Embryonic facial prominence (tissue), 1 donor: ENCODE measurements around the gene EFCC1.

Source experiments
- DNase-seq: peaks from one replicate; pipeline ENCODE4 v3.0.0-alpha.2; 2016; ENCODE audit errors: extremely low spot score

EFCC1 gene

DNA sequence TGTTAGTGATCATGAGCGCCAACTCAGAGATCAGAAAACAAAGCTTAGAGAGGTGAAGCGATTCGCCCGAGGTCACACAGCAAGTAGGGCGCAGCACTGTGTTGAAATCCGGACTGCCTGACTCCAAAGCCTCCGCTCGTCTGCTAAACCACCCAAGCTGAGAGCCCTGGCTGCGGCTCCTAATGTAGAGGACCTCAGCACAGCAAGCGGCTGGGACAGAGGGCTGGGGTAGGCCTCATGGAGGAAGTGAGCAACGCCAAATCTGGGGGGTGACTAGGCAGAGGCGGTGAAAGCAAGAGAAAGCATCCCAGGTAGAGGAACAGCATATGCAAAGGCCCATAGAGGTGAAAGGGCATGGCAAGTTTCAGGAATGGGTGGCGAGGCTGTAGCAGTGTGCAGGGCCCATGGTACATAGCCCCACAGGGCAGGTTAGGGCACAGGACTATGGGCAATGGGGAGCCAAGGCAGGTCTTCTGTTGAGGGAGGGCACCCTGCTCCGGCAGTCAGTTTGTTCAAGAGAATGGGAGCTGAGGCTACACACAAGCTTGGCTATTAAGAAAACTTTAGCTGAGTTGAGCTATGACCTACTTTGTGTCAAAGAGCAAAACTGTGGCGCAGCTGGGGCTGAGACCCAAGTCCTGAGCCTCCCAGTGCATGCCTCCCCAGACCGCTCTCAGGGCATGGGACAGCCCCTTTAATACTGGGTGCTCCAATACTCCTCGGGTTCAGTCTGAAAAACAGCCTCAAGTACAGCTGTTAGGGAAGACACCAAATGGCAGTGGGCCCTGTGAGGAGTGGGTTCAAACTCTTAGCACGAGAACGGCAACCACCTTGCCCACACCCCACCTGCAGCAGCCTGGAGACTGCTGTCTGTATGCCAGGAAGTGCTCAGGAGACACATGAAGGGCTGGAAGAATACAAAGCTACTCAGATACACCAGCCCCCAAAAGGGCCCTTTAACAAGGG, 6.2 kb upstream of the EFCC1 start:
- DNase-seq = no peak

DNA sequence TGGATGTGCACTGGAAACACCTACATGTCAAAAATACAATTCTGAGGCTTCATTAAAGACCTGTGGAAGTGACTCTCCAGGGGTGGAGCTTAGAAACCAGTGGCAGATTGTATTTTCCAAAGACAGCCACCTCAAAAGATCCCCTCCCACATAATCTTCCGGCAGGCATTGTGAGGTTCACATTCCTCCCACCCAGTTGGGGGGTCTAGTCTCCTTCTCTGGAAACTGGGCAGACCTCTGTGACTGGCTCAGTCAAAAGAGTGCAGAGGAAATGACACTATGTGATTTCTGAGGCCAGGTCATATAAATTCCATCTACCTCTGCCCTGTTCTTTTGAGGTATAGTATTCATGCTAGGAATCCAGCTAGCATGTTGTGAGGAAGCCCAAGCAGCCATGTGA, 5.4 kb upstream of the EFCC1 start:
- no peak for DNase-seq

DNA sequence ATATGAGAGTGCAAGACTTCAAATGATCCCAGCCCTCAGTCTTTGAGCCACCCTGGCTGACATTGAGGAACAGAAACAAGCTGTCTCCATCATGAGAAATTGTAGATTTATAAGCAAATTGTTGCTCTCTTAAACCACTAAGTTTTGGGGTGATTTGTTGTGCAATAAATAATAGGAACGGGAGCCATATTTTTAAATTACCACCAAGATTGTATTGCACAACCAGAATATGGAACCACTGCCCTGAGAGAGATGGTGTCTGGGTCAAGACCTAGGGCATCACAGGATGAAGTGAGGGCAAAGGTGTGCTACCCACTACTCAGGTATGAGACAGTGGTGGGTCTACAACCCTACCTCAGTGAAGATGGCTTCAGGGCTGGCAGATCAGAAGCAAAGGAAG, 4.9 kb upstream of the EFCC1 start:
- no peak for DNase-seq

DNA sequence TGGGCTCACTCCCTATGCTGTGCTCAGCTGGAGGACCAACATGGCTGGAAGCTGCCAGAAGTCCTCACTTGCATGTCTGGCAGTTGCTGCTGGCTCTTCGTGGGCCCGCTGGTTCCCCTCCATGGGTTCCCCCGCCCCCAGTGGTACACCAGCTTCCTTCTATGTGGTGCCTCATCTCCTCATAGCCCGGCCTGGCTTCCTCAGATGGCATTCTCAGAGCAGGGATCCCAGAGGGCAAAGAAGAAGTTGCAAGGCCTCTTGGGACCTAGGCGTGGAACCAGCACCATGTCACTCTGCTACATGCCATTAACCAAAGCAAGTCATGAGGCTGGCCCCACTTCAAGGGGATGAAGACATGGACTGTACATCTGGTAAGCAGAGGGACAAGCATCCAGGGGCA, 4.4 kb upstream of the EFCC1 start:
- DNase-seq = no peak

DNA sequence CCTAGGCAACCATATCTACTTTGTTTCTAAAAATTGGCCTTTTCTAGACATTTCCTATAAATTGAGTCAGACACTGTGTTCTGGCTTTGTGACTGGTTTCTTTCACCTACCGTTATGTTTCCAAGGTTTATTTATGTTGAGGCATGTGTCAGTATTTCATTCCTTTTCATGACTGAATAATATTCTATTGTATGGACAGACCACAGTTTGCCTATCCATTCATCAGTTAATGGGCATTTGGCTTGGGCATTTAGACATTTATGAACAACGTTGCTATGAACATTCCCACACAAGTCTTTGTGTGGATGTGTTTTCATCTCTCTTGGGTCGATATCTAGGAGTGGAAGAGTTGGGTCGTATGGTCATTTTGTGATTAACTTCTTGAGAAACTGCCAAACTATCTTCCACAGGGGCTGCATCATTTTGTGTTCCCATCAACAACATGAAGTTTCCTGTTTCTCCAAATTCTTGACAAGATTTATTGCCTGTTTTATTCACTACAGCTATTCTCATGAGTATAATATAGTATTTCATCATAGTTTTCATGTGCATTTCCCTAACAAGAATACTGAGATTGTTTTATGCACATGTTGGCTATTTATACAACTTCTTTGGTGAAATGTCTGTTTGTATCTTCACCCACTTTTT, 3.5 kb upstream of the EFCC1 start:
- no peak for DNase-seq

DNA sequence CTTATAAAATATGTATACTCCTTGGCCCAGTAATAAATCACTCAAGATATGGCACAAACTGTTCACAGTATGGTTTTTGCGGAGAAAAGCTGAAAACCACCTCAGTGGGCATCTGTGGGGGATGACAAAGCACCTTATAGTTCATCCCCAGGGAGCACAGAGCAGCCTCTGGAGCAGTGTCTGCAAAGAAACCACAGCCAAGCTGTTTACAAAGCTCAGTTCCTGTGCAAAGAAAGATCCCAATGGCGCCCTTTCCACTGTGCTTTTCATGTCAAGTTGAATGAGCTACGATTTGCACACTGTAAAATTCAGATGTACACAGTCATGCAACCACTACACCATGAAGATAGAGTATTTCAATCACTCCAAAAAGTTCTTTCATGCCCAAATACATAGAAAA, 2.5 kb upstream of the EFCC1 start:
- DNase-seq = no peak

DNA sequence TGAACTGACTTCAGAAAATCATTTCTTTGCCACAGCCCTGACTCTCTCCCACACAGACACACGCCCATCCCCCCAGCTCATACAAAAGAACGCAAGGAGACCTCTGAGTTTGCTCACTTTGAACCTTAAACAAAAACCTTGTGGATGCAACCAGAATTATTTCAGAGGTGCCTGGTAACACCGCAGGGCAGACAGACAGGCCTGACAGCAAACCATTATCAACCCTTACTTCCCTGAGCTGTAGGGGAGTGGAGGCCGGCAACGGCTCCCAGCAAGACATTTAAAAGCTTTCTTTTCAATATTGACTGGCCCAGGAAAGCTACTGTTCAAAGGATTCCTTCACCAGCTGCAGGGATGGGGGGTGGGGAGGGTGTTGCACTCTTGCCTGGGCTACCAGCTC, 2.0 kb upstream of the EFCC1 start:
- DNase-seq = no peak

DNA sequence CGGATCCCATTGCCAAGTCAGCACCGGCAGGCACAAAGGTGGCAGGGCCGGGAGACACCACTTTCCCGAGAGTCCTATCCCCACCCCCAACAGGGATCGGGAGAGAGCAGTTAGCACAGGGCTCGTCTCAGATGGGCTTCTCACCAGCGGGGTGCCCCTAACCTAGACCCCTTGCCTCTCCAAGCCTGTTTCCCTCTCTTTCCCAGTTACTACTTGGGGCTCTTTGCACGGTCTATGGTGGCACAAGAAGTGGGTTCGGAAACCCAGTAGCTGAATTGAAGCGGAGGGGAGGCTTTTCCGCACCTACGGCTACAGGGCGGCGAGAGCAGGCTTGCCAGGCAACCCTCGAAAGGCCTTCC, 383 bp upstream of the EFCC1 start:
- DNase-seq = no peak

DNA sequence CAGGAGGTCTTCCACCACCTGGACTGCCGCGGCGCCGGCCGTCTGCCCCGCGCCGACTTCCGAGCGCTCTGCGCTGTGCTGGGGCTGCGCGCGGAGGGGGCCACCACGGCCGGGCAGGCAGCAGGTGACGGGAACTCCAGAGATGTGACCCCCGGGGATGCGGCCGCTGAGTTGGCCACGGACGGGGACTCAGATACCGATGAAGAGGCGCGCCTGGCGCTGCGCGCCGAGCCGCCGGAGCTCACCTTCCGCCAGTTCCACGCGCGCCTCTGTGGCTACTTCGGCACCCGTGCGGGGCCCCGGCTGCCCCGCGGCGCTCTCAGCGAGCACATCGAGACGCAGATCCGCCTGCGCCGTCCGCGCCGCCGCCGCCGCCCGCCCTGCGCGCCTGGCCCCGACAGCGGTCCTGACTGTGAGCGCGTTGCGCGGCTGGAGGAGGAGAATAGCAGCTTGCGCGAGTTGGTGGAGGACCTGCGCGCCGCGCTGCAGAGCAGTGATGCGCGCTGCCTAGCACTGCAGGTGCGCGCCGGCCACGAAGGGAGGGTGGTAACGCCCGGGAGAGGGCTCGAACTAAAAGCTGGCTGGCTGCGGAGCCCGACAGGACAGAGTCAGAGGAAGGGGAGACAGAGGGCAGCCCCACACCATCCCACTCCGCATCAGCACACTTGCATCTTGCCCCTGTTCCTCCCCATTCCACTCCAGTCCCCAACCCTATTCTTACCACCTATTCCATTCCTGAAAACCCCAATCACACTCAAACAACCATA, 885 bp downstream of the EFCC1 start:
- no peak for DNase-seq

DNA sequence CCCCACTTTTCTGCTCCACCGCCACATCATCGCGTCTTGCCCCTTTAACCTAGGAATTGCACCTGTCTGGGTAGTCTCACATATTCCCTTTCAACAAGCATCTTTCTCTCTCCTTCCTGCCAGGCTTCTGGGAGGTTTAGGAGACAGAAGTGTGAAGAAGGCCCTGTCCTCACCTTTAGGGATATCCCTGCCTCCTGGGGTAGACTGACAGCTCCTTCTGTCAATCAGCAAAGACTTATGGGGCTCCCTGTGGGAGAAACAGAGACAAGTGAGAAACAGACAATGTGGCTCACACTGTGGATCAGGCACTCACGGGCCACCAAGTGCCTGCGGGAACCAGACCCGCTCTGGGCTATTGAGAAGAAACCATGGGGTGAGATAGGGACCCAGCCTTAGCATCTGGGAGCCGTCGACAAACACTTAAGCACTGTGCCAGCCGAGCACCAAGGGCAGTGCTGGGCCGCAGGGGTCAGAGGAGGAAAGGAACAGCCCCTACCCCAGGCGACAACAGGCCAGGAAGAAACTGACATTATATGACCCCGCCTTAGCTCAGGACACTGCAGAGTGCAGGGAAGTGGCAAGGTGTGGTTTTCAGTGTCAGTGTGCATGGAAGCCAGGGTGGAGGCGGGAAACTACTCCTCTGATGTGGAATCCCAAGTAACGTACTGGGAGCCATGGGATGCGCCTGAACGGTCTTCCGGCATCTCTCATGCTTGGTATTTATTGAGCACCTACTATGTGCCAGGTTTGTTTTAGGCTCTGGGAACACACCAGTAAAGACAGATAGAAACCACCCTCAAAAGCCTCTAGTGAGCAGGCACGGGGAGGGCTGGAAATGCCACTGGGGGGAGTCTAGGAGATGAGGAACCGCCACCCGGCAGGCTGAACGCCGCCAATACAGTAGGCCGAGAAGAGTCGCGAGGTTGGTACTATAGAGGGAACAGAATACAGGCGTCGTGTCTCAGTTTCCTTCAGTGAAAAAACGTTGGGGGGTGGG, 1.8 kb downstream of the EFCC1 start:
- no peak for DNase-seq

DNA sequence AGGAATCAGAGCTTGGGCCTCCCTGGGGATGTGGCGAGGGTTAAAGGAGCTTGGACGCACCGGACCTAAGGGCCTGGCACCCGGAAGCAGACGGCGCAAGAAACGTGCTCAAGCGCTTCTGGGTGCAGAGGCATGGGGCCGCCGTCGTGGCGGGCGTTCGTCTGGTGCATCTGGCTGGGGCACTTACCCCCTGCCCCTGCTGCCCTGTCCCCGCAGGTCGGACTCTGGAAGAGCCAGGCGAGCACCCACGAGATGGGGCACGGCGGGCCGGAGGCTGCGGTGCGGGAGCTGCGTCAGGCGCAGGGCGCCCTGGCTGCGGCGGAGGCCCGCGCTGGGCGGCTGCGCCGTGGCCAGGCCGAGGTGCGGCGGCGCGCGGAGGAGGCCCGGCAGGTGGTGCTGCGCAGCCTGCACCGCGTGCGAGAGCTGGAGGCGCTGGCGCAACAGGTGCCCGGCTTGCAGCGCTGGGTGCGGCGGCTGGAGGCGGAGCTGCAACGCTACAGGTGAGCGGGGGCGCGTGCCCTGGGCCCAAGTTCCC, 2.5 kb downstream of the EFCC1 start:
- no peak for DNase-seq

DNA sequence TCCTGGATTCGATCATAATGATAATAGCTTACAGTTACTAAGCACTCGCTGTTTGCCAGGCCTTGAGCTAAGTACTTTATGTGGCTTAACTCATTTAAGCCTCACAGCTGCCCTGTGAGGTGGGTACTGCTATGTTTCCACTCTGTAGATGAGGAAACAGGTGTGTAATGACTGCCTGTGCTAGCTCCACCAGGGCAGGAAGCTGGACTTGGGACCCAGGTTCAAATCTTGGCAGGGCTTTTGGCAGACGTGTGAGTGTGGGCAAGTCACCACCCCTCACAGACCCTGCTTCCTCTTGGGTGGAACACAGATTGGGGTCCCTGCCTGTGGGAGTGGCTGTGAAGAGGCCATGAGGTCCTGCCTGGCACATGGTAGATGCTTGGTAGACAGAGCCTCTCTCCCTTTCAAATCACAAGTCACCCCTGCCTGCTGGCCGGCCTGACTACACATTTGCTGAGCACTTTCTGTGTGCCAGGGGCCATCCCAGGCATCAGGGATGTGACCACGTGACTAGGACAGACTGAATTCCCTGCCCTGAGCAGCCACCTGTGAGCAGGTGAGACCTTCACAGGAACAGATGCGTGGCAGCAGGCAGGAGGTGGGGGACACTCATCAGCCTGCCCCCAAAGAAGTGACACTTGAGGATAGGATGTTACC, 3.7 kb downstream of the EFCC1 start:
- no peak for DNase-seq

DNA sequence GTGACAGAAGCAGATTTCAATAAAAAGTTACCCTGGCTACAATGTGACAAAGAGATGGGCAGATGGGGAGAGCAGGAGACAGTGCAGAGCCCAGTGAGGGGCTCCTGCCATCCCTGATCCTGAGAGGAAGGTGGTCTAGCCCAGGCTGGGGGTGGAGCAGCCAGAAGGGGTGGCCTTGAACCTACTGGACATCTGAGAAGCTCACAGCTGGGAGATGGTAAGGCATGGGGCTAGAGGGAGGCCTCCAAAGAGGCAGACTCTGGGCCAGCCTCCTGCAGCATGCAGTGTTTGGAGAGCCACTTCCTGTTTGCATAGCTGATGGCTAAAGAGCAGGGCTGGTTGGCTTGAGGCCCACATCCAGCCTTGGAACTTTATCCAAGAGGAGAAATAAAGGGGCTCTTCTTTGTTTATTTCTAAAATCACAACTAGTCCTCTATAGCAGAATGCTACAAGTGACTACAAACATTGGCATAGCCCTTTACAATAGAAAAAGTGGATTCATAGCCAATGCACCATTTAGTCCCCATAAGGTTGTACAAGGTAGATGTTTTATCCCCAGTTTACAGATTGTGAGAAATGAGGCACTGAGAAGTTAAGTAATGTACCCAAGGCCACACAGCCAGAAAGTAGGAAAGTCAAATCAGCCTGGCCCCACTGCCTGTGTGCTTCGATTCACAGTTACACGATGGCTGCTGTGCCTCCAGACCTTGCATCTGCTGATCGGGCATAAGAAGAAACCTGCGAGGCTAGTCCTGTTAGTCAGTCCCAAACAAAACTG, 4.6 kb downstream of the EFCC1 start:
- DNase-seq = no peak

DNA sequence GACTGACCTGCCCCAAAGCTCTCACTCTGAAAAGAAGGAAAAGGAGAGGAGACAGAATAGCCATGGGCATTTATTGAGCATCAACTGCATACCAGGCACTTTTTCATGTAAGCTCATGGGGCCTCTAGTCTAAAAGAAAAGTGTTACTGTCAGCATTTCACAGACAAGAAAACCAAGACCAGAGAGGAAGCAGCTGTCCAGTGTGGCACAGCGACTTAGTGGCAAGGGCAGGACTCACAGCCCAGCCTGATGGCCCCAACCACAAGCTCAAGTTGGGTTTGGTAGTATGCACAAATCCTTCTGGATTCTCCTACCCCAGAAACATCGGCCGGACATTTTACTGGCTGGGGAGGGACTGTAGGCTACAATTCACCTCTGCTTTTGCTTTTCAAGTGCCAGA, 5.8 kb downstream of the EFCC1 start:
- no peak for DNase-seq

DNA sequence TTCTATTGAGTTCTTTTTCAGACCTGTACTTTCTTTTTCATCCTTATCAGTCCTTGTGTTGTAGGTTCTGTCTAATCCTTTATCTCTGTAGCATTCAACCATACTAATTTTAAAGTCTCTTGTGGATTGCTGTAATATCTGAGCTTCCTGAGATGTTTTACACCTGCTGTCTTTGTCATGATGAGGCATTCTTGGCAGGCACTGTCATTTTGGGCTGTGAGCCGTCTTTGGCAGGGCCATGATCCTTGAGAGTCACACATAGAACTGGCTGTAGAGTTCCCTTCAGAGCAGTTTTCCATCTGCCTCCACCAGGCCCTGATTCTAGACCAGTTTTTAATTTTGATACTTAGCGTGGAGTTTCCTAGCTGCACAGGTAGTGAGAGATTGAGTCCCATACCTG, 6.7 kb downstream of the EFCC1 start:
- DNase-seq = no peak

DNA sequence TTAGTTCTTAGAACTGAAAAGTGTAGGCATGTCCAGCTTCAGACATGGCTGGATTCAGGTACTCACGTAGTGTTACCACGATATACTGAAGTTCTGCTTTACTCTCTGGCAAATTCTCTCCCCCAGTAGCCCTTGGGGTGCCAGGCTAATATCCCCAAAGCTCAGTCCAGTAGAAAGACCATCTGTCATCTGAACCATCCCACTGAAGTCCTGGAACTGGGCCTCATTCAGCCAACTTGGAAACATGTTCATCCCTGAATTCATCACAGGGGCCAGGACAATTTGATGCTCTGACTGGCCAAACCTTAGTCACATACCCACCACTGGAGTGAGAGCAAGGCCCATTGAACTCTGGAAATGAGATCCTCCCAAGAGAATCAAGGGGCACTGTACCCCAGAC, 8.2 kb downstream of the EFCC1 start:
- no peak for DNase-seq

DNA sequence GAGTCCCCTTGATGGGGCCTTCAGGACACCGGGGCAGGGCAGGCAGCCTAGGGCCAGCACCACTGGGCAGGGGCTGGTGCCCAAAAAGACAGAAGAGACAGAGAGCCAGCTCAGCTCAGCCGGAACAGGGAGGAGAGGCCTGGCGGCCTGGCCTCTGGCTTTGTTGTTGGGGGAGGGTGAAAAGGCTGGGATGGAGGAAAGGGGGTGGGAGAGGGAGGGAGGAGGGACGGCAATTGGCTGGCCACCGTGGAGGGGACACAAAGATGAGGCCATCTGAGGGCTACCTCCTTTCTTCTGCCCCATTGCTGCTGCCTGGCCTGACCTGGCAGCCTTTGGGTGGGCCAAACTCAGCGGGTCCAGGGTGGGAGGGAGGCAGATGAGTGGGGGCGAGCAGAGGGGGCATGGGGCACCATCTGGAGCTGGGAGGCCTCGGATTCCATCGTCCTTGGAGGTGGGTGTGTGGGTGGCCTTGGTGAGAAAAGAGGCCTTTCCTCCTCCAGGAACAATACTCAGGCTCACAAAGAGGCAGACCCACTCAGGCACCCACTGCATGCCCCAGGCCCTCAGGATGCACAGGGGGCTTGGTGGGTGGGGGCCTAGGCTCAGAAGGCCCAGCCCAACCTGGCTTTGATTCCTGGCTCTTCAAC, 9.3 kb downstream of the EFCC1 start:
- no peak for DNase-seq

DNA sequence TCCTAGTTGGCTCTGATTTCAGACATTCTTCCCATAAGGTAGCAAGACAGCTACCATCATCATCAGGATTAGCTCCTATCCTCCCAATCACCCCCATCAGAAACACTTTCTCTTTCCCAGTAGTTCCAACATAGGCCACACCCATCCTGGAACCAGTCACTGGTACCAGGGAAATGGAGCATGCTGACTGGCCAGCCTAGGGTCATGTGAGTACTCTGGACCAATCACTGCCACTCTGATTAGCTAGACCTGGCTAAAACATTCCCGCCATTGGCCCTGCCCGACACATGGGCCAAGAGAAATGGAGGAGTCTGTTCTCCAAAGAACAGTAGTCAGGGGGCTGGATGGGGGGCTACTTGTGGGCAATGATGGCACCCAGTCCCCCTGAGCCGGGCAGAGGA, 12.4 kb downstream of the EFCC1 start:
- no peak for DNase-seq

DNA sequence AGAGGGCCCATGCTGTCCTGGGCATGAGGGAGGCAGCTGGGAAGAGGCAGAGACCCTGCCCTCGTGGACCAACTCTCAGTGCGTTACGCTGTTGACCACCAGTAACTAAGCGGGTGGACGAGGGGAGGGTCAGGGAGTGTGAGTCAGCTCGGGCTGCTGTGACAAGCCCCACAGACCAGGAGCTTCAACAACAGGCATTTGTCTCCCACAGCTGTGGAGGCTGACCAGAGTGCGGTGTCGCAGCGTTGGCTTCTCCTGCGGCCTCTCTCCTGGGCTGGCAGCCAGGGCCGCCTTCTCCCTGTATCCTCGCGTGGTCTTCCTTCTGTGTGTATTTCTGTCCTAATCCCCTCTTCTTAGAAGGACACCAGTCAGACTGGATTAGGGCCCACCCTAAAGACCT, 13.0 kb downstream of the EFCC1 start:
- DNase-seq = no peak
